HL-60 (cell line): ENCODE results near the gene TTC28.

Experiments used
- GABPA ChIP-seq: IDR thresholded peaks from 2 replicates; pipeline ENCODE4 v1.6.1; 2012; ENCODE audit warnings: low read depth
- POLR2AphosphoS5 ChIP-seq: IDR thresholded peaks from 2 replicates; pipeline ENCODE4 v1.6.1; 2012; ENCODE audit warnings: low read depth
- SPI1 ChIP-seq: IDR thresholded peaks from 2 replicates; pipeline ENCODE4 v1.6.1; 2012; ENCODE audit warnings: low read depth, mild to moderate bottlenecking, borderline replicate concordance
- TF ChIP-seq, protein P1 (sequence below): IDR thresholded peaks from one replicate; pipeline ENCODE4 v1.5.1; 2011; ENCODE audit warnings: low read length, control low read depth, inconsistent platforms; ENCODE audit not compliant: insufficient read depth
- TF ChIP-seq, protein P2 (sequence below): IDR thresholded peaks from 2 replicates; pipeline ENCODE4 v1.6.1; 2012; ENCODE audit warnings: low read depth; ENCODE audit not compliant: insufficient replicate concordance

DNA sequence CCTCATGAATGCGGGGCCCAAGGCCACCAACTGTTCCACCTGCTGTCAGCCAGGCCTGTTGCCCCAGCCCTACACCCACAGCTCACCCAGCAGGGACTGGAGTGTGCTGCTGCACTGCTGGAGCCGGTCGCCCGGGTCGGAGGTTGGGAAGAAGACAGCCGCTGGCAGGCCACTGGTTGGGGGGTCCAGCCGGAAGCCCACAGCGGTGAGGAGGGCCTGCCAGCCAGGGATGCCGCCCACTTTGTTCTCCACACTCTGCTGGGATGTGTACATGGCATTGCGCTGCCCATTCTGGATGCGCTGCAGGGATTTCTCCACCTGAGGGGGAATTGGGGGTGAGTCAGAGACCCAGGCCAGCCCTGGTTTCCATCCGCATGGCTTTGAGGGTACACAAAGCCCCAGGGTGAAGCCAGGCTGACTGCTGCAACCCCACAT, 686.4 kb downstream of the TTC28 start:
- TF ChIP-seq, protein P1, sequence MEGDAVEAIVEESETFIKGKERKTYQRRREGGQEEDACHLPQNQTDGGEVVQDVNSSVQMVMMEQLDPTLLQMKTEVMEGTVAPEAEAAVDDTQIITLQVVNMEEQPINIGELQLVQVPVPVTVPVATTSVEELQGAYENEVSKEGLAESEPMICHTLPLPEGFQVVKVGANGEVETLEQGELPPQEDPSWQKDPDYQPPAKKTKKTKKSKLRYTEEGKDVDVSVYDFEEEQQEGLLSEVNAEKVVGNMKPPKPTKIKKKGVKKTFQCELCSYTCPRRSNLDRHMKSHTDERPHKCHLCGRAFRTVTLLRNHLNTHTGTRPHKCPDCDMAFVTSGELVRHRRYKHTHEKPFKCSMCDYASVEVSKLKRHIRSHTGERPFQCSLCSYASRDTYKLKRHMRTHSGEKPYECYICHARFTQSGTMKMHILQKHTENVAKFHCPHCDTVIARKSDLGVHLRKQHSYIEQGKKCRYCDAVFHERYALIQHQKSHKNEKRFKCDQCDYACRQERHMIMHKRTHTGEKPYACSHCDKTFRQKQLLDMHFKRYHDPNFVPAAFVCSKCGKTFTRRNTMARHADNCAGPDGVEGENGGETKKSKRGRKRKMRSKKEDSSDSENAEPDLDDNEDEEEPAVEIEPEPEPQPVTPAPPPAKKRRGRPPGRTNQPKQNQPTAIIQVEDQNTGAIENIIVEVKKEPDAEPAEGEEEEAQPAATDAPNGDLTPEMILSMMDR = no peak
- TF ChIP-seq, protein P2, sequence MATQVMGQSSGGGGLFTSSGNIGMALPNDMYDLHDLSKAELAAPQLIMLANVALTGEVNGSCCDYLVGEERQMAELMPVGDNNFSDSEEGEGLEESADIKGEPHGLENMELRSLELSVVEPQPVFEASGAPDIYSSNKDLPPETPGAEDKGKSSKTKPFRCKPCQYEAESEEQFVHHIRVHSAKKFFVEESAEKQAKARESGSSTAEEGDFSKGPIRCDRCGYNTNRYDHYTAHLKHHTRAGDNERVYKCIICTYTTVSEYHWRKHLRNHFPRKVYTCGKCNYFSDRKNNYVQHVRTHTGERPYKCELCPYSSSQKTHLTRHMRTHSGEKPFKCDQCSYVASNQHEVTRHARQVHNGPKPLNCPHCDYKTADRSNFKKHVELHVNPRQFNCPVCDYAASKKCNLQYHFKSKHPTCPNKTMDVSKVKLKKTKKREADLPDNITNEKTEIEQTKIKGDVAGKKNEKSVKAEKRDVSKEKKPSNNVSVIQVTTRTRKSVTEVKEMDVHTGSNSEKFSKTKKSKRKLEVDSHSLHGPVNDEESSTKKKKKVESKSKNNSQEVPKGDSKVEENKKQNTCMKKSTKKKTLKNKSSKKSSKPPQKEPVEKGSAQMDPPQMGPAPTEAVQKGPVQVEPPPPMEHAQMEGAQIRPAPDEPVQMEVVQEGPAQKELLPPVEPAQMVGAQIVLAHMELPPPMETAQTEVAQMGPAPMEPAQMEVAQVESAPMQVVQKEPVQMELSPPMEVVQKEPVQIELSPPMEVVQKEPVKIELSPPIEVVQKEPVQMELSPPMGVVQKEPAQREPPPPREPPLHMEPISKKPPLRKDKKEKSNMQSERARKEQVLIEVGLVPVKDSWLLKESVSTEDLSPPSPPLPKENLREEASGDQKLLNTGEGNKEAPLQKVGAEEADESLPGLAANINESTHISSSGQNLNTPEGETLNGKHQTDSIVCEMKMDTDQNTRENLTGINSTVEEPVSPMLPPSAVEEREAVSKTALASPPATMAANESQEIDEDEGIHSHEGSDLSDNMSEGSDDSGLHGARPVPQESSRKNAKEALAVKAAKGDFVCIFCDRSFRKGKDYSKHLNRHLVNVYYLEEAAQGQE = no peak
- TF ChIP-seq POLR2AphosphoS5 = no peak
- TF ChIP-seq SPI1 = no peak
- TF ChIP-seq GABPA = no peak
